ENCODE data around the gene ZNF813.
A peak's percentile ranks its signal among the peaks of the same experiment; 100 is the strongest.
"Not testable (repeated sequence)": the region's sequence is repeated elsewhere in the genome, so short reads cannot be mapped to it uniquely, and the experiment has no call there.

Gene ZNF813

GRCh38 chr19:53483751-53484150 lies 16.2 kb downstream of the ZNF813 start:
- DNase-seq (ENCODE audit: low read depth in 3 of 3): not testable (repeated sequence)

GRCh38 chr19:53485046-53486004 lies 17.8 kb downstream of the ZNF813 start:
- no peak for DNase-seq (ENCODE audit: low read depth in 3 of 3)

GRCh38 chr19:53492153-53492552 lies 24.6 kb downstream of the ZNF813 start:
- no peak for DNase-seq (ENCODE audit: low read depth in 3 of 3)

- not testable (repeated sequence) for DNase-seq (ENCODE audit: low read depth in 3 of 3)
These were observed 29.9 kb downstream of the ZNF813 start for GRCh38 chr19:53497311-53498023.

GRCh38 chr19:53498024-53498395 lies 30.5 kb downstream of the ZNF813 start:
- DNase-seq (ENCODE audit: low read depth in 3 of 3): not testable (repeated sequence)

- not testable (repeated sequence) for DNase-seq (ENCODE audit: low read depth in 3 of 3)
These were observed 35.6 kb downstream of the ZNF813 start for GRCh38 chr19:53503151-53503550.

- not testable (repeated sequence) for DNase-seq (ENCODE audit: low read depth in 3 of 3)
These were observed 36.3 kb downstream of the ZNF813 start for GRCh38 chr19:53503671-53504364.

- not testable (repeated sequence) for DNase-seq (ENCODE audit: low read depth in 3 of 3)
These were observed 36.8 kb downstream of the ZNF813 start for GRCh38 chr19:53504365-53504703.

GRCh38 chr19:53504885-53505284 lies 37.4 kb downstream of the ZNF813 start:
- no peak for DNase-seq (ENCODE audit: low read depth in 3 of 3)

GRCh38 chr19:53506728-53507127 lies 39.2 kb downstream of the ZNF813 start:
- DNase-seq (ENCODE audit: low read depth in 3 of 3): no peak

- no peak for DNase-seq (ENCODE audit: low read depth in 3 of 3)
These were observed 40.2 kb downstream of the ZNF813 start for GRCh38 chr19:53507523-53508442.

GRCh38 chr19:53509443-53509842 lies 41.9 kb downstream of the ZNF813 start:
- DNase-seq (ENCODE audit: low read depth in 3 of 3): no peak

GRCh38 chr19:53509845-53510244 lies 42.3 kb downstream of the ZNF813 start:
- DNase-seq (ENCODE audit: low read depth in 3 of 3): no peak

- no peak for DNase-seq (ENCODE audit: low read depth in 3 of 3)
These were observed 43.8 kb downstream of the ZNF813 start for GRCh38 chr19:53511357-53511756.

GRCh38 chr19:53511933-53512374 lies 44.4 kb downstream of the ZNF813 start:
- DNase-seq (ENCODE audit: low read depth in 3 of 3): peak in 2 of 3 donors; percentile 4 to 40

GRCh38 chr19:53515047-53515446 lies 47.5 kb downstream of the ZNF813 start:
- DNase-seq (ENCODE audit: low read depth in 3 of 3): not testable (repeated sequence)

- no peak for DNase-seq (ENCODE audit: low read depth in 3 of 3)
These were observed 49.7 kb downstream of the ZNF813 start for GRCh38 chr19:53517114-53517741.

- no peak for DNase-seq (ENCODE audit: low read depth in 3 of 3)
These were observed 50.6 kb downstream of the ZNF813 start for GRCh38 chr19:53518121-53518520.

GRCh38 chr19:53518716-53519115 lies 51.2 kb downstream of the ZNF813 start:
- DNase-seq (ENCODE audit: low read depth in 3 of 3): no peak

- DNase-seq (ENCODE audit: low read depth in 3 of 3): no peak
These were observed 51.9 kb downstream of the ZNF813 start for GRCh38 chr19:53519446-53519845.

GRCh38 chr19:53520163-53520546 lies 52.6 kb downstream of the ZNF813 start:
- no peak for DNase-seq (ENCODE audit: low read depth in 3 of 3)
